C4-2B (cell line): ENCODE data around the gene C3.

ENCODE experiments used
- H3K27ac ChIP-seq: fragments of 450-650 bp; 2 replicates; pipeline ENCODE4 v1.5.1; 2017
- CTCF ChIP-seq: fragments of 450-650 bp; conservative IDR thresholded peaks from 2 replicates; pipeline ENCODE4 v1.5.1; 2017; ENCODE audit warnings: mild to moderate bottlenecking
- ZFX ChIP-seq: fragments of 450-650 bp; IDR thresholded peaks from 2 replicates; pipeline ENCODE4 v1.6.1; 2017

Gene C3

DNA sequence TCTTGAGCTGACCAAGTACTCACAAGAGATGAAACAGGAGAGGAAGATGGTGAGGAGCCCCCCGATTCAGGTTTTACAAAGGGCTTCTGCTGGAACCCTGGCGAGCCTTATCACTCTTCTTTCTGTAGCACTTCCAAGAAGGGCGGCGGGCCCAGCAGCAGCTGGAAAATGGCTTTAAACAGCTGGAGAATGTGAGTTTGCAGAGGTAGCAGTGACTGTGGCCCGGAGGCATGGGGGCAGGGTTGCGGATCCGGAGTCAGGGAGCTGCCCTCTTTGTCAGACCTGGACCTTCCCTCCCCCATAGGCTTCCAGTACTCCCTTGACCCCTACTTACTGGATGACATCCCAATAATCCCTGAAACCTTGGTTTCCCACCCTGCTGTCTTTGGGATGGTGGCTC is 22.6 kb upstream of the C3 start:
- no peak for TF ChIP-seq ZFX
- TF ChIP-seq CTCF: no peak
- H3K27ac ChIP-seq: peak overlapping the region; percentile 41; the same call in 1 of the 2 replicates

DNA sequence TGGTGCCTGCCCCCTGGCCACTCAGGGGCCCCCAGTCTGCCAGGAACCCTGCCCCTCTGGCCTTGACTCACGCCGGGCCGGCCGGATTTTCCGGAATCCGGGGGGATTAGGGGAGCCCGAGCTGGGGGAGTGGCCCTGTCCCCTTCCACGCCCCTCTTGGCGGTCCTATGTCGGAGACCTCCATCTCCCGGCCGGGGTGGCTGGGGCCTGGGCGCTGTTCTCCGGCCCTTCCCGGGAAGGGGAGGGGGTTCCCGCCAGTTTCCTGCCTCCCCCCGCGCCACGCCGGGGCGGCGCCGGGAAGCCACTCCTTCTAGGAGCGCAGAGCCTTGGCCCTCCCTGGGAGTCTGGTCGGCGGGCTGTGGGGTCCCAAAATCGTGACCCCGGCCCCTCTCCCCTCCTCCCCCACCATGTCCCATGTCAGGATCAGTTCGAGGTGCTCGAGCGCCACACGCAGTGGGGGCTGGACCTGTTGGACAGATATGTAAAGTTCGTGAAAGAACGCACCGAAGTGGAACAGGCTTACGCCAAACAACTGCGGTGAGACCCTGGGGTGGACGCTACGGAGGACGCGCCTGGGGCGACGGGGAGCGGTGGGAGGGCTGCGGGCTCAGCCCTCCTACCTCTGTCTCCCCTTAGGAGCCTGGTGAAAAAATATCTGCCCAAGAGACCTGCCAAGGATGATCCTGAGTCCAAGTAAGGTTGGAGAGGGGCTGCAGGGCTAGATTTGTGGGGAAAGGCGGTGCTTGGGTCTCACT is 20.3 kb upstream of the C3 start:
- TF ChIP-seq ZFX: no peak
- TF ChIP-seq CTCF: no peak
- no peak overlapping the region; the same call in 1 of the 2 replicates for H3K27ac ChIP-seq

DNA sequence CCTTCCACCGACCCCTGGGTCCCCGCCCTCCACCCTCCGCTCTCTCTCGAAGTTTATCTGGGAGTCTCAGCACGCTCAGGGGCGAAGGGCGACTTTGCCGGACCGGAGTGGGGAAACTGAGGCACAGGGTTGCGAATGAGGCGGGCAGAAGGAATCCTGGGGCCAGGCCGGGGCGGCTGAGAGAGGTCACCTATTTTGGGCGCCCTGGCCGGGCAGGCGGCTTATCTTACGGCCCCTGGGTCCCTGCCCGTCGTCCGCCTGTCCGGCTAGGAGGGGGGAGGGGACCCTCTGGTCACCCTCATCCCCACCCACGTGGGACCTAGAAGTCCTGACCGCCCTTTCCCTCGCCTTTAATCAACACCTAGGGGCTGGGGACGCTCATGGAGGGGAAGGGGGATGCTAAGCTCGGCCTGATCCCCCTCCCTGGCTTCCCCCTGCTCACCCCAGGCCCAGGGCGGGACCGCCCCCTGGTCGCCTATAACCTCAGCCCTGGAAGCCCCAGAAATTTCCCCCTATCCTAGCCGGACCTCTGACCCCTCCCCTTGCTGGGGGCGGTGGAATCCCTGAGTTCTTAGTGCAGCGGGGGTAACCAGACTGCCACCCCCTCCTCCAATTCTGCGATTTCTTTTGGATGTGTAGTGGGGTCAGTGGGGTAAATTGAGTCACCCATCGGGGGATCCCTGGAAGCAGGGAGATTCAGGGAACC is 19.6 kb upstream of the C3 start:
- TF ChIP-seq CTCF: no peak
- no peak for TF ChIP-seq ZFX

DNA sequence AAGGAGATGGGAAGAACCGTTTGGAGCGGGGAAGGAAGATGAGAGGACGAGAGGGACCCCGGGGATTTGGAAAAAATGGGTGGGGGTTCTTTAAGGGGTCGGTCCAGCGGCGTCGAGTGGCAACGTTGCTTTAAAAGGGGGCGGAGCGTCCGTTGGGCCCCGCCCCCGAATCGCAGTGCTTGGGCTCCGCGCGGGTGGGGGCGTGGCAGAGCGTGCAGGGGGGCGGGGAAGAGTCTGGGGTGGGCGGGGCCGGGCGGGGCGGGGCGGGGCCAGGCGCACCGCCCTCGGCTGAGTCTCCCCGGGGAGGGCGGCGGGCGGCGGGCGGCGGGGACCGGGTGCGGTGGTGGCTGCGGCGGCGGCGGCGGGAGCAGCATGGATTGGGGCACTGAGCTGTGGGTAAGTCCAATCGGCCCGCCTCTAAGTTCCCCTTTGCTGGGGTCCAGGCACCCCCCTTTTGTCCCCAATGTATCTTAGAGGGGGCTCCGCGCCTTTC is 19.0 kb upstream of the C3 start, which contains the start of gene TRIP10:
TRIP10 (plus strand) TSS at position 291 of the 493 bp plus-strand sequence; CDS start at position 373, 82 bp downstream.
- TF ChIP-seq ZFX: no peak
- no peak for TF ChIP-seq CTCF
- peak within 1 kb of the TSS; percentile 76 for H3K27ac ChIP-seq

More for the DNA sequence above, 19.6 kb upstream of the C3 start:
- H3K27ac ChIP-seq: peak overlapping the region; percentile 76

DNA sequence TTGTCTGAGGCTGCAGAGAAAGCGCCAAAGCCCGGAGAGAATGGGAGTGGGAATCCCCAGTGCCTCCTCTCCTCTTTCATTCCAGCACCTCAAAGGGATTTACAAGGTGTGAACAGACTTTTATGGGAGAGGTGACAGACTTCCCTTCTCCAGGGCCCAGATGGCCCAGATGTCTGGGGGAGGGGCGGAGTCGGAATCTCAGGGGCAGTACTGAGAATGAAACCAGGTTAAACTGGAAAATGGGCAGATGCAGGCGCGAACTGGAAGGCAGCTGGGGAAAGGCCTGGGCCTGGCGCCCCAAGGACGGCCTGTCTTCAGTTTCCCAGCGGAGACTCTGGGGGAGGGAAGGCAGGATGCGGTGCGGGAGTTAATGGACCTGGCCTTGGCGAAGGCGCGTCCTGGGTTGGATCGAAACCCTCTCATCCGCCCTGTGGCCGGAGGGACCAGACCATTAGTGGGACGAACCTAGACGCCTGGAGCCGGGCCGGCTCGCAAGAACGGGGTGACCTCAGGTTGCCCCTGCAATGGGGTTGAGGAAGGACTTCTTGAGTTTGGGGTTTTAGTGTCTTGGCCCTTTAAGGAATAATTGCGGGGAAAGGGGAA is 18.4 kb upstream of the C3 start:
- TF ChIP-seq ZFX (no peak), CTCF (no peak; the same call in 1 of the 2 replicates)
- peak overlapping the region; percentile 76 for H3K27ac ChIP-seq

GRCh38 chr19:6737873-6738786 is 17.7 kb upstream of the C3 start:
- TF ChIP-seq ZFX (no peak), CTCF (peak; percentile 87)
- peak overlapping the region; percentile 76 for H3K27ac ChIP-seq
